Panc1 (cell line): ENCODE results near the gene SEMA3G.

ENCODE experiments used
- POLR2AphosphoS5 ChIP-seq: IDR thresholded peaks from 2 replicates; pipeline ENCODE4 v1.6.1; 2012; ENCODE audit warnings: mild to moderate bottlenecking, low read depth, low read length, moderate library complexity
- TCF7L2 ChIP-seq: IDR thresholded peaks from 2 replicates; pipeline ENCODE4 v1.6.1; 2011; ENCODE audit warnings: mild to moderate bottlenecking, low read depth, low read length, inconsistent platforms
- TF ChIP-seq, protein P1 (sequence below): fragments of 450-650 bp; IDR thresholded peaks from 2 replicates; pipeline ENCODE4 v1.5.1; 2017; ENCODE audit warnings: mild to moderate bottlenecking

GRCh38 chr3:52473026-52473425 lies 28.1 kb upstream of the SEMA3G start:
- TF ChIP-seq, protein P1, sequence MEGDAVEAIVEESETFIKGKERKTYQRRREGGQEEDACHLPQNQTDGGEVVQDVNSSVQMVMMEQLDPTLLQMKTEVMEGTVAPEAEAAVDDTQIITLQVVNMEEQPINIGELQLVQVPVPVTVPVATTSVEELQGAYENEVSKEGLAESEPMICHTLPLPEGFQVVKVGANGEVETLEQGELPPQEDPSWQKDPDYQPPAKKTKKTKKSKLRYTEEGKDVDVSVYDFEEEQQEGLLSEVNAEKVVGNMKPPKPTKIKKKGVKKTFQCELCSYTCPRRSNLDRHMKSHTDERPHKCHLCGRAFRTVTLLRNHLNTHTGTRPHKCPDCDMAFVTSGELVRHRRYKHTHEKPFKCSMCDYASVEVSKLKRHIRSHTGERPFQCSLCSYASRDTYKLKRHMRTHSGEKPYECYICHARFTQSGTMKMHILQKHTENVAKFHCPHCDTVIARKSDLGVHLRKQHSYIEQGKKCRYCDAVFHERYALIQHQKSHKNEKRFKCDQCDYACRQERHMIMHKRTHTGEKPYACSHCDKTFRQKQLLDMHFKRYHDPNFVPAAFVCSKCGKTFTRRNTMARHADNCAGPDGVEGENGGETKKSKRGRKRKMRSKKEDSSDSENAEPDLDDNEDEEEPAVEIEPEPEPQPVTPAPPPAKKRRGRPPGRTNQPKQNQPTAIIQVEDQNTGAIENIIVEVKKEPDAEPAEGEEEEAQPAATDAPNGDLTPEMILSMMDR, result no peak
- TF ChIP-seq TCF7L2 (no peak), POLR2AphosphoS5 (no peak)
